ENCODE measurements around the gene CNNM3.

The CNNM3 gene

GRCh38 chr2:96878171-96878570, 62.1 kb downstream of the CNNM3 start:
- DNase-seq (ENCODE audit: low spot score) = no peak

GRCh38 chr2:96878796-96879544, 62.9 kb downstream of the CNNM3 start:
- DNase-seq (ENCODE audit: low spot score) = no peak

- no peak for DNase-seq (ENCODE audit: low spot score)
Measured at GRCh38 chr2:96879545-96880040, 63.5 kb downstream of the CNNM3 start.

GRCh38 chr2:96880891-96881273, 64.8 kb downstream of the CNNM3 start:
- no peak for DNase-seq (ENCODE audit: low spot score)

- no peak for DNase-seq (ENCODE audit: low spot score)
Measured at GRCh38 chr2:96881349-96882195, 65.5 kb downstream of the CNNM3 start.

GRCh38 chr2:96882230-96882629, 66.2 kb downstream of the CNNM3 start:
- DNase-seq (ENCODE audit: low spot score) = no peak

- no peak for DNase-seq (ENCODE audit: low spot score)
Measured at GRCh38 chr2:96882906-96883305, 66.8 kb downstream of the CNNM3 start.

GRCh38 chr2:96883306-96883705, 67.2 kb downstream of the CNNM3 start:
- no peak for DNase-seq (ENCODE audit: low spot score)
